HCT116 (cell line): ENCODE measurements around the gene NFE2. TPM values are rescaled to one million over a fixed set of nuclear protein-coding genes. Genes with fewer than 3 reads are reported as not detected.

Source experiments
- ATAC-seq: fragments of 200-7000 bp; cut with Tn5 transposase; 2 replicates; pipeline ENCODE4 v1.9.1; 2020; ENCODE audit warnings: mild to moderate bottlenecking, moderate library complexity
- BruUV-seq: library from RNA; stranded (reverse); fragments of 400-500 nt; replicated peaks from 2 replicates; lab custom pipeline; 2021; lab: Mats Ljungman, UMichigan
- CTCF ChIA-PET: fragments of 300-600 bp; sonication (Branson Sonifier 250); formaldehyde crosslinking; loops from one replicate; lab custom pipeline; 2021; ENCODE audit warnings: antibody characterized with exemption; lab: Charles Lee
- POLR2A ChIA-PET: fragments of 300-600, 350-600 bp; sonication (Branson Sonifier 250); formaldehyde crosslinking; loops from one replicate; lab custom pipeline; 2021; ENCODE audit warnings: antibody characterized with exemption; lab: Charles Lee
- RAD21 ChIA-PET, 2 experiments: fragments of 300-600 bp; sonication (Branson Sonifier 250); formaldehyde crosslinking; loops; one replicate each; lab custom pipeline; 2023; ENCODE audit warnings: low total read pairs in 2 of 2; ENCODE audit not compliant: uncharacterized antibody in 2 of 2, unreplicated experiment in 2 of 2, low non-redundant PET in 1 of 2; lab: Charles Lee
- DNase-seq: peaks from one replicate; pipeline ENCODE4 v3.0.0-alpha.2; 2010; ENCODE audit warnings: low read depth, low spot score
- H2AFZ ChIP-seq: fragments of 200-600 bp; shearing (Covaris generic), sonication (generic); 2 replicates; pipeline ENCODE4 v1.6.1; 2017; ENCODE audit warnings: low read depth, mixed run types, mixed read lengths, antibody characterized with exemption, low read length; ENCODE audit not compliant: poor library complexity, severe bottlenecking
- H3K27ac ChIP-seq: 2 replicates; pipeline ENCODE4 v1.5.1; 2012; ENCODE audit warnings: low read depth, low read length
- H3K27me3 ChIP-seq: fragments of 200-600 bp; sonication (generic); 2 replicates; pipeline ENCODE4 v1.6.1; 2016; ENCODE audit warnings: mixed run types, low read length, mixed read lengths; ENCODE audit not compliant: insufficient read depth
- H3K36me3 ChIP-seq, 2 experiments: fragments of 200-500 bp in 1 of 2; fragments of 200-600 bp in 1 of 2; sonication (Bioruptor generic) in 1 of 2; sonication (generic) in 1 of 2; 2 replicates each; pipeline versions ENCODE4 v1.5.1 to v1.6.1; 2014 to 2016; ENCODE audit warnings: low read length in 2 of 2, inconsistent platforms in 1 of 2, mixed read lengths in 1 of 2, mixed run types in 1 of 2; ENCODE audit not compliant: insufficient read depth in 2 of 2, control insufficient read depth in 1 of 2
- H3K4me1 ChIP-seq, 2 experiments: fragments of 200-600 bp in 1 of 2; sonication (generic) in 1 of 2; 2 replicates each; pipeline versions ENCODE4 v1.5.1 to v1.6.1; 2012 to 2017; ENCODE audit warnings: low read length in 2 of 2, inconsistent platforms in 1 of 2, mild to moderate bottlenecking in 1 of 2, mixed read lengths in 1 of 2, mixed run types in 1 of 2, moderate library complexity in 1 of 2; ENCODE audit not compliant: insufficient read depth in 2 of 2, control insufficient read depth in 1 of 2
- H3K4me2 ChIP-seq: fragments of 200-600 bp; sonication (generic); 2 replicates; pipeline ENCODE4 v1.6.1; 2017; ENCODE audit warnings: mixed run types, low read length, mixed read lengths
- H3K4me3 ChIP-seq, 2 experiments: fragments of 200-600 bp in 1 of 2; sonication (generic) in 1 of 2; replicated peaks in 1 of 2; 2 replicates each; pipeline ENCODE4 v1.5.1; 2011 to 2016; ENCODE audit warnings: low read length in 2 of 2, control low read depth in 1 of 2, low read depth in 1 of 2, mild to moderate bottlenecking in 1 of 2, mixed read lengths in 1 of 2, mixed run types in 1 of 2
- H3K79me2 ChIP-seq: fragments of 200-600 bp; sonication (generic); 2 replicates; pipeline ENCODE4 v1.6.1; 2017; ENCODE audit warnings: mild to moderate bottlenecking, mixed run types, low read length, moderate library complexity, mixed read lengths; ENCODE audit not compliant: insufficient read depth
- H3K9ac ChIP-seq: fragments of 200-600 bp; sonication (generic); 2 replicates; pipeline ENCODE4 v1.6.1; 2016; ENCODE audit warnings: low read length, mixed read lengths
- H3K9me2 ChIP-seq: fragments of 200-600 bp; sonication (generic), shearing (Covaris generic); 2 replicates; pipeline ENCODE4 v1.6.1; 2017; ENCODE audit warnings: mixed run types, mild to moderate bottlenecking, moderate library complexity; ENCODE audit not compliant: insufficient read depth
- H3K9me3 ChIP-seq, 2 experiments: fragments of 200-500 bp in 1 of 2; fragments of 200-600 bp in 1 of 2; sonication (Bioruptor generic) in 1 of 2; sonication (generic) in 1 of 2; 2 replicates each; pipeline ENCODE4 v1.6.1; 2014 to 2017; ENCODE audit warnings: low read length in 2 of 2, mixed read lengths in 2 of 2, inconsistent platforms in 1 of 2, low read depth in 1 of 2, mild to moderate bottlenecking in 1 of 2, mixed run types in 1 of 2, moderate library complexity in 1 of 2; ENCODE audit not compliant: control insufficient read depth in 1 of 2, insufficient read depth in 1 of 2
- H4K20me1 ChIP-seq: fragments of 200-600 bp; sonication (generic), shearing (Covaris generic); 2 replicates; pipeline ENCODE4 v1.6.1; 2017; ENCODE audit warnings: mixed run types, mild to moderate bottlenecking, moderate library complexity; ENCODE audit not compliant: insufficient read depth
- CBX3 ChIP-seq: IDR thresholded peaks from 2 replicates; pipeline ENCODE4 v1.6.1; 2012; ENCODE audit warnings: low read depth
- CTCF ChIP-seq, 3 experiments: fragments of 200-600 bp in 1 of 3; sonication (generic) in 1 of 3; IDR thresholded peaks in 2 of 3; conservative IDR thresholded peaks in 1 of 3; 2 replicates each; pipeline ENCODE4 v1.5.1; 2012 to 2017; ENCODE audit warnings: low read depth in 2 of 3, low read length in 2 of 3, antibody characterized with exemption in 1 of 3, borderline replicate concordance in 1 of 3, control low read depth in 1 of 3, mild to moderate bottlenecking in 1 of 3, mixed read lengths in 1 of 3, mixed run types in 1 of 3, moderate library complexity in 1 of 3; ENCODE audit not compliant: insufficient read depth in 1 of 3
- EGR1 ChIP-seq: IDR thresholded peaks from 2 replicates; pipeline ENCODE4 v1.6.1; 2012; ENCODE audit warnings: low read depth
- EZH2phosphoT487 ChIP-seq: fragments of 200-600 bp; IDR thresholded peaks from 2 replicates; pipeline ENCODE4 v1.6.1; 2018; ENCODE audit warnings: antibody characterized with exemption, borderline replicate concordance
- MAX ChIP-seq: IDR thresholded peaks from 2 replicates; pipeline ENCODE4 v1.6.1; 2012
- POLR2AphosphoS5 ChIP-seq: IDR thresholded peaks from 2 replicates; pipeline ENCODE4 v1.6.1; 2011; ENCODE audit warnings: mild to moderate bottlenecking, low read depth, low read length, moderate library complexity
- RAD21 ChIP-seq: IDR thresholded peaks from 2 replicates; pipeline ENCODE4 v1.6.1; 2012; ENCODE audit warnings: low read depth, mild to moderate bottlenecking
- REST ChIP-seq: IDR thresholded peaks from 2 replicates; pipeline ENCODE4 v1.6.1; 2012; ENCODE audit warnings: low read depth
- SRF ChIP-seq: IDR thresholded peaks from 2 replicates; pipeline ENCODE4 v1.6.1; 2012; ENCODE audit warnings: low read depth
- TCF7L2 ChIP-seq: IDR thresholded peaks from 2 replicates; pipeline ENCODE4 v1.7.0; 2011; ENCODE audit warnings: borderline replicate concordance, inconsistent platforms; ENCODE audit not compliant: insufficient read depth, insufficient read length; ENCODE audit errors: extremely low read depth
- ZBTB33 ChIP-seq: IDR thresholded peaks from 2 replicates; pipeline ENCODE4 v1.6.1; 2011; ENCODE audit warnings: mild to moderate bottlenecking, low read length, moderate library complexity; ENCODE audit not compliant: insufficient replicate concordance; ENCODE audit errors: extremely low read depth
- ZFX ChIP-seq: fragments of 450-650 bp; IDR thresholded peaks from 2 replicates; pipeline ENCODE4 v1.6.1; 2017
- ZNF274 ChIP-seq: fragments of 200-500 bp; sonication (Bioruptor generic); IDR thresholded peaks from 2 replicates; pipeline ENCODE4 v1.6.1; 2014; ENCODE audit warnings: mild to moderate bottlenecking, low read depth, low read length, inconsistent platforms
- intact Hi-C: fragments of 100-400 bp; cut with micrococcal nuclease; formaldehyde crosslinking; loops from 2 replicates; pipeline ENCODE4 v1.10.0; 2022
- total RNA-seq: library from RNA; stranded (reverse); gene quantifications from one replicate; pipeline ENCODE4 v1.2.1, GENCODE V29; 2021; ENCODE audit not compliant: unreplicated experiment

NFE2 gene
- total RNA-seq, 1 experiment from 2014 or later = 1.3 TPM

- no peak for TF ChIP-seq CTCF (IDR thresholded peaks at IDR 0.05 in 2 of 3, conservative IDR thresholded peaks at IDR 0.05 in 1 of 3; ENCODE audit: borderline replicate concordance in 1 of 3, insufficient read depth in 1 of 3, low read depth in 2 of 3, low read length in 2 of 3)
- no peak for TF ChIP-seq RAD21
- TF ChIP-seq EGR1 = no peak
- no peak for TF ChIP-seq ZNF274
- no peak for TF ChIP-seq ZFX
- TF ChIP-seq CBX3 = no peak
Observed at GRCh38 chr12:54337280-54337842, 36.5 kb upstream of the NFE2 start (continued).

- no TSS peak for BruUV-seq
- Histone ChIP-seq H3K27me3 (no peaks in the 10 kb centered on the region), H3K79me2 (peaks cover 98% of the 10 kb centered on the region), H3K9me3 (no peaks in the 10 kb centered on the region), H3K4me1 (peaks cover 27 to 38% of the 10 kb centered on the region in 2 experiments), H3K4me3 (no peak overlapping the region), H3K4me2 (no peak overlapping the region), H3K9ac (no peak overlapping the region), H3K27ac (no peak overlapping the region), H3K9me2 (no peaks in the 10 kb centered on the region), H3K36me3 (peaks cover 6 to 12% of the 10 kb centered on the region in 2 experiments; a peak in 3 of 4 replicates), H4K20me1 (peaks cover 9% of the 10 kb centered on the region; the same call in 1 of the 2 replicates), H2AFZ (no peak overlapping the region)
- intact Hi-C loops = no loop called here
- ChIA-PET RAD21 (no interaction called here), POLR2A (interaction anchor here (1.8 to 3.7 kb wide), 2 partner anchors 26 to 53 kb away, joined by 9 to 17 read pairs; partner anchors contain the start of genes CBX5 and HNRNPA1), CTCF (interaction anchor here (0.9 to 4.9 kb wide), 5 partner anchors 8 to 82 kb away, joined by 3 to 63 read pairs (median 3); partner anchors contain the start of gene COPZ1)
- ATAC-seq = no peak
- DNase-seq = no peak
- no peak for TF ChIP-seq SRF
- no peak for TF ChIP-seq CBX3
- TF ChIP-seq ZBTB33 = no peak
- no peak for TF ChIP-seq POLR2AphosphoS5
- TF ChIP-seq MAX = no peak
- no peak for TF ChIP-seq TCF7L2
- no peak for TF ChIP-seq REST
- TF ChIP-seq EZH2phosphoT487 = no peak
Observed at GRCh38 chr12:54333420-54334034, 32.7 kb upstream of the NFE2 start.
